ENCODE measurements around the gene TBXA2R. TPM values are rescaled to one million over a fixed set of nuclear protein-coding genes. Genes with fewer than 3 reads are reported as not detected.

TBXA2R gene
- total RNA-seq, 6 experiments from 2014 or later: 7.1 to 8.8 (median 7.4) TPM

DNA sequence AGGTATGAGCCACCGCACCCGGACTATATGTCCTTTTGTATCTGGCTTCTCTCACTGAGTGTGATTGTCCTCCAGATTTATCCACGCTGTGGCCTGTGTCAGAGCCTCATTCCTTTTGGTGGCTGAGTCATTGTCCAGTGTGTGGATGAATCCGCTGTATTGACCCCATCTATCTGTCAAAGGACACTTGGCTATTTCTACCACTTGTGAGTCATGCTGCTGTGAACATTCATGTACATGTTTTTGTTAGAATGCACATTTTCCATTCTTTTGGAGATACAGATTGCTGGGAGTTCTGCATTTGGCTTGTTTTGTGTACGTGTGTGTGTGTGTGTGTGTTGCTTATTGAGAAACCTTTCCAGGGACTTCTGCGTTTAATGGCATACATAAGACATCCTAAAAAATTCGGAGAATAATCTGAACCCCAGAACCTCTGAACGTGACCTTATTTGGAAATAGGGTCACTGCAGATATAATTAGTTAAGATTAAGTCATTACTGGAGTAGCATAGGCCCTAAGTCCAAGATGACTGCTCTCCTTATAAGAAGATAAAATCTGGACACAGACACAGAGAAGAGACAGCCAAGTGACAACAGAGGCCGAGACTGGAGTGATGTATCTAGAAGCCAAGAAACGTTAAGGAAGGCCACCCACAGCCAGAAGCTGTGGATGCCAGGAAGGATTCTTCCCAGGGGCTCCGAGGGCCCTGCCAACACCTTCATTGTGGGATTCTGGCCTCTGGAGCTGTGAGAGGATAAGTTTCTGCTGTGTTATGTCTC is 26.3 kb downstream of the TBXA2R start:
- H3K27me3 Mint-ChIP-seq (ENCODE audit: insufficient read depth): peaks cover 2% of the 10 kb centered on the region
- TF ChIP-seq, protein P1, sequence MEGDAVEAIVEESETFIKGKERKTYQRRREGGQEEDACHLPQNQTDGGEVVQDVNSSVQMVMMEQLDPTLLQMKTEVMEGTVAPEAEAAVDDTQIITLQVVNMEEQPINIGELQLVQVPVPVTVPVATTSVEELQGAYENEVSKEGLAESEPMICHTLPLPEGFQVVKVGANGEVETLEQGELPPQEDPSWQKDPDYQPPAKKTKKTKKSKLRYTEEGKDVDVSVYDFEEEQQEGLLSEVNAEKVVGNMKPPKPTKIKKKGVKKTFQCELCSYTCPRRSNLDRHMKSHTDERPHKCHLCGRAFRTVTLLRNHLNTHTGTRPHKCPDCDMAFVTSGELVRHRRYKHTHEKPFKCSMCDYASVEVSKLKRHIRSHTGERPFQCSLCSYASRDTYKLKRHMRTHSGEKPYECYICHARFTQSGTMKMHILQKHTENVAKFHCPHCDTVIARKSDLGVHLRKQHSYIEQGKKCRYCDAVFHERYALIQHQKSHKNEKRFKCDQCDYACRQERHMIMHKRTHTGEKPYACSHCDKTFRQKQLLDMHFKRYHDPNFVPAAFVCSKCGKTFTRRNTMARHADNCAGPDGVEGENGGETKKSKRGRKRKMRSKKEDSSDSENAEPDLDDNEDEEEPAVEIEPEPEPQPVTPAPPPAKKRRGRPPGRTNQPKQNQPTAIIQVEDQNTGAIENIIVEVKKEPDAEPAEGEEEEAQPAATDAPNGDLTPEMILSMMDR (IDR thresholded peaks at IDR 0.05): no peak
- peaks cover 2% of the 10 kb centered on the region for H3K36me3 Mint-ChIP-seq (ENCODE audit: low read depth)
- no peaks in the 10 kb centered on the region for H3K9me3 Mint-ChIP-seq
- H3K4me3 Mint-ChIP-seq: peak overlapping the region; percentile 47
- H3K27ac Mint-ChIP-seq: peak overlapping the region; percentile 89
- peak; percentile 99 for DNase-seq
- H3K4me1 Mint-ChIP-seq (ENCODE audit: low read depth): peaks cover 30% of the 10 kb centered on the region

DNA sequence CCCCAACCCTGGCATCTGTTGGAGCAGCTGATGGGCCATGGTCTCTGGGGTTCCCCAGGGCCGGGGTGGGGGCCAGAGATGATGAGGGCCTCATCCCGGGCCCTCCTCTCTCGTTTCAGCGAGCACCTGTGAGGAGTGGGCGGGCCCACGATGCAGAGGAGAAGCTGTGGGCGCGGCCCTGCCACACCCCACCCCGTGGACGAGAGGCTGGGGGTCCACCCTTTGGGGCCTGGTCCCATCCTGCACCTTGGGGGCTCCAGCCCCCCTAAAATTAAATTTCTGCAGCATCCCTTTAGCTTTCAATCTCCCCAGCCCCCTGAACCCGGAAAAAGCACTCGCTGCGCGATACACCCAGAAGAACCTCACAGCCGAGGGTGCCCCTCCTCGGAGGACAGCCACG is 28.3 kb downstream of the TBXA2R start:
- H3K4me1 Mint-ChIP-seq (ENCODE audit: low read depth): peaks cover 40% of the 10 kb centered on the region
- no peak overlapping the region for H3K4me3 Mint-ChIP-seq
- no peak overlapping the region for H3K27ac Mint-ChIP-seq
- H3K9me3 Mint-ChIP-seq: no peaks in the 10 kb centered on the region
- TF ChIP-seq, protein P1 (IDR thresholded peaks at IDR 0.05): no peak
- no peak for DNase-seq
- H3K36me3 Mint-ChIP-seq (ENCODE audit: low read depth): peaks cover 13% of the 10 kb centered on the region
- peaks cover 2% of the 10 kb centered on the region for H3K27me3 Mint-ChIP-seq (ENCODE audit: insufficient read depth)

DNA sequence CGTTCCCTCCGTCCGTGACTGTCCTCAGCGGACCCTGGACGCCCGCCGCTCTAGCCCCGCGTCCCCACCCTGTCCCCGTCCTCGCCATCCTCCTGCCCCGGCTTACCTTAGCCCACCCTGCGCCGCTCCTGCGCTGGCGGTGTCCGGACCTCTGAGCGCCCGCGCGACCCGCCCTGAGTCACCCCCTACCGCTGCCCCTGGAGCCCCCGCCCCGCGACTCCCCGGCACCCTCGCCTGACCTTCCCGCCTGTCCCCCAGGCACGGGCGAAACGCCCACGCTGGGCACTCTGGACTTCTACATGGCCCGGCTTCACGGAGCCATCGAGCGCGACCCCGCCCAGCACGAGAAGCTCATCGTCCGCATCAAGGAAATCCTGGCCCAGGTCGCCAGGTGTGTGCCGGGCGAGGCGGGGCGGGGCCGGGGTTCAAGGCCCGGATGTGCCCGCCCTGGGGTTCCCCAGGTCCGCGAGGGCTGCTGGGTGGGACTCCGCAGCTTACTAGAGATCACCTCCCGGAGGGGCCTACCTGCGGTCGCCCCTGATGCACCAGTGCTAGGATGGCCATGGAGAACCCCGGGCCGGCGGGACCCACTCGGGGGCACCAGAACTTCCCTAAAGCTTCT is 28.8 kb downstream of the TBXA2R start:
- Mint-ChIP-seq H3K27ac (no peak overlapping the region), H3K4me3 (no peak overlapping the region)

DNA sequence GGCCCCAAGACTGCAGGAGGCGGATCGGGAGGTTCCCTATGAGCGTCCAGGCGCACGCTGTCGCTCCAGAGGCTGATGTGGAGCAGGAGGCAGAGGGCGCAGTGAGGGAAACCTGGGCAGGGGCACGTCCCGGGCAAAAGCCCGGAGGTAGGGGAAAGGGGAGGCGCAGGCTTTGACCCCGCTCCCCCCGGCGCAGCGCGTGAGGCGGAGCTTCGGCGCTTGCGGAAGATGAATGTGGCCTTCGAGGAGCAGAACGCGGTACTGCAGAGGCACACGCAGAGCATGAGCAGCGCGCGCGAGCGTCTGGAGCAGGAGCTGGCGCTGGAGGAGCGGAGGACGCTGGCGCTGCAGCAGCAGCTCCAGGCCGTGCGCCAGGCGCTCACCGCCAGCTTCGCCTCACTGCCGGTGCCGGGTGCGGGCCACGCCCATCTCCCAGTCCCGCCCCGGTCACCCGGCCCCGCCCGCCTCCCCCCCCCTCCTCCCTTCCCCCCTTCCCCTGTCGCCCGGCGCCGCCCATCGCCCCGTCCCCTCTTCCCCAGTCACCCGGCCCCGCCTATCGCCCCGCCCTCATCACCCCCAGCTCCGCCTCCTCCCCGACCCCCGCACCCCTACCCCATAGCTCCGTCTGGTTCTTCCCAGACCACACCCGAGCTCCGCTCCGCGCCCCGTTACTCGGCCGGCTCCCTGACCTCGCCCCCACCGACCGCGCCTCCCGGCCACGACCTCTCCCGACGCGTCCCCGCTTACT is 29.8 kb downstream of the TBXA2R start:
- Mint-ChIP-seq H3K27ac (no peak overlapping the region), H3K4me3 (peak overlapping the region; percentile 15; the same call in 1 of the 2 replicates), H3K27me3 (ENCODE audit: insufficient read depth) (peaks cover 2% of the 10 kb centered on the region), H3K36me3 (ENCODE audit: low read depth) (peaks cover 13% of the 10 kb centered on the region), H3K4me1 (ENCODE audit: low read depth) (peaks cover 40% of the 10 kb centered on the region), H3K9me3 (no peaks in the 10 kb centered on the region)
- DNase-seq: no peak
- TF ChIP-seq, protein P1 (IDR thresholded peaks at IDR 0.05): no peak

More for the DNA sequence above, 28.8 kb downstream of the TBXA2R start:
- Mint-ChIP-seq H3K9me3 (no peaks in the 10 kb centered on the region), H3K36me3 (ENCODE audit: low read depth) (peaks cover 13% of the 10 kb centered on the region), H3K4me1 (ENCODE audit: low read depth) (peaks cover 40% of the 10 kb centered on the region), H3K27me3 (ENCODE audit: insufficient read depth) (peaks cover 2% of the 10 kb centered on the region)
- DNase-seq: no peak
- TF ChIP-seq, protein P1 (IDR thresholded peaks at IDR 0.05): no peak

DNA sequence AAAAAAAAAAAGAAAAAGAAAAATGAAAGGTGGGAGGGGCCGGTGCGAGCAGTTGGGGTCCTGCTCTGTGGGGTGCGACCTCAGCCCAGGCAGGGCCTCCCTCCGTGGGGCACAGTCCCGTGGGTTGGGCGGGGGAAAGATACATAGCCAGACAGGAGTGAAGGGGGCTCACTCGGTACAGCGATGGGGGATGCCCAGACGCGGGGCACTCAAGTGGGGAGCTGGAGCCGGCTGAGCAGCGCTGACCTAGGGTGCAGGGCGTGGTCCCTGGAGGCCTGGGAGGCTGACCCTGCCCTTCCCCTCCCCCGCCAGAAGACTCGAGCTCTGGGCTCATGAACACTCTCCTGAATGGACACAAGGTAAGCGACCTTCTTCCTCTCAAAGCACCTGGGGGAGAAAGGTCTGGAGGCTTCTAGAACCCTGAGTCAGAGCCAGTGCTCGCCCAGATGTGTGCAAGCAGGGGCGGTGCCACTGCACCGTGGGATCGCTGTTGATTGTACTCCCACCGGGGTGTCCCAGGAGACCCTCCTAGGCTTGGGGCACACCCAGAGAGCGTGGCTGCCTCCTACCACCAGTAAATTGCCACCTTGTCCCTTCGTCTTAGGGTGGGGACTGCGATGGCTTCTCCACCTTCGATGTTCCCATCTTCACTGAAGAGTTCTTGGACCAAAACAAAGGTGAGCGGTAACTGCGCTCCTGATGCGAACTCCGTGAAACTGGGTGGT is 30.6 kb downstream of the TBXA2R start:
- Mint-ChIP-seq H3K27ac (no peak overlapping the region), H3K27me3 (ENCODE audit: insufficient read depth) (peaks cover 2% of the 10 kb centered on the region), H3K4me3 (peak overlapping the region; percentile 15; the same call in 1 of the 2 replicates), H3K36me3 (ENCODE audit: low read depth) (peaks cover 13% of the 10 kb centered on the region), H3K4me1 (ENCODE audit: low read depth) (peaks cover 46% of the 10 kb centered on the region), H3K9me3 (no peaks in the 10 kb centered on the region)
- DNase-seq: no peak
- TF ChIP-seq, protein P1 (IDR thresholded peaks at IDR 0.05): no peak
